Glutamatergic neuron (in vitro differentiated cells): ENCODE data around the gene LCP2. TPM values are rescaled to one million over a fixed set of nuclear protein-coding genes. Genes with fewer than 3 reads are reported as not detected.

Experiments
- DNase-seq: peaks from one replicate; pipeline ENCODE4 v3.0.0; 2022
- H3K27ac Mint-ChIP-seq: one replicate; pipeline ENCODE4 v1.8.0; 2020; ENCODE audit warnings: mild to moderate bottlenecking, mixed read lengths, inconsistent platforms; ENCODE audit not compliant: unreplicated experiment
- H3K27me3 Mint-ChIP-seq: one replicate; pipeline ENCODE4 v1.8.0; 2020; ENCODE audit warnings: mild to moderate bottlenecking, moderate library complexity, mixed read lengths, inconsistent platforms; ENCODE audit not compliant: unreplicated experiment
- H3K36me3 Mint-ChIP-seq: one replicate; pipeline ENCODE4 v1.8.0; 2020; ENCODE audit warnings: mild to moderate bottlenecking, mixed read lengths, inconsistent platforms; ENCODE audit not compliant: unreplicated experiment
- H3K4me1 Mint-ChIP-seq: one replicate; pipeline ENCODE4 v1.8.0; 2020; ENCODE audit warnings: mild to moderate bottlenecking, low read depth, mixed read lengths, inconsistent platforms; ENCODE audit not compliant: unreplicated experiment
- H3K4me3 Mint-ChIP-seq: one replicate; pipeline ENCODE4 v1.8.0; 2020; ENCODE audit warnings: mild to moderate bottlenecking, mixed read lengths, inconsistent platforms; ENCODE audit not compliant: unreplicated experiment
- H3K9me3 Mint-ChIP-seq: one replicate; pipeline ENCODE4 v1.8.0; 2020; ENCODE audit warnings: mild to moderate bottlenecking, moderate library complexity, mixed read lengths, inconsistent platforms; ENCODE audit not compliant: unreplicated experiment
- CTCF ChIP-seq: fragments of 200-600 bp; sonication (generic); IDR thresholded peaks from one replicate; pipeline ENCODE4 v1.5.0; 2021; ENCODE audit not compliant: partially characterized antibody, unreplicated experiment
- total RNA-seq: library from RNA; stranded (reverse); fragmentation: NEBNext Ultra II Directional; extraction: Animal tissue kit (Norgen Biotek cat#: 25700); gene quantifications from one replicate; pipeline ENCODE4 v1.2.1, GENCODE V29; 2021; ENCODE audit not compliant: unreplicated experiment

The LCP2 gene
- total RNA-seq, 1 donor from 2014 or later, result not detected

GRCh38 chr5:170204202-170204601 is 93.4 kb downstream of the LCP2 start:
- DNase-seq, result no peak
- Mint-ChIP-seq H3K9me3 (no peaks in the 10 kb centered on the region), H3K4me1 (no peaks in the 10 kb centered on the region), H3K36me3 (no peaks in the 10 kb centered on the region), H3K27me3 (peaks cover 2% of the 10 kb centered on the region), H3K27ac (no peak overlapping the region), H3K4me3 (no peak overlapping the region)
- no peak for TF ChIP-seq CTCF

- no peak for DNase-seq
- H3K27ac Mint-ChIP-seq, result no peak overlapping the region
- no peaks in the 10 kb centered on the region for H3K4me1 Mint-ChIP-seq
- no peaks in the 10 kb centered on the region for H3K9me3 Mint-ChIP-seq
- no peak for TF ChIP-seq CTCF
- no peaks in the 10 kb centered on the region for H3K36me3 Mint-ChIP-seq
- no peak overlapping the region for H3K4me3 Mint-ChIP-seq
- H3K27me3 Mint-ChIP-seq, result peaks cover 2% of the 10 kb centered on the region
Measured at GRCh38 chr5:170202117-170202516, 95.5 kb downstream of the LCP2 start.

- TF ChIP-seq CTCF, result no peak
- peaks cover 1% of the 10 kb centered on the region for H3K9me3 Mint-ChIP-seq
- peaks cover 2% of the 10 kb centered on the region for H3K27me3 Mint-ChIP-seq
- H3K36me3 Mint-ChIP-seq, result no peaks in the 10 kb centered on the region
- H3K4me1 Mint-ChIP-seq, result peaks cover 2% of the 10 kb centered on the region
- H3K27ac Mint-ChIP-seq, result no peak overlapping the region
- no peak overlapping the region for H3K4me3 Mint-ChIP-seq
- no peak for DNase-seq
Measured at GRCh38 chr5:170201311-170201710, 96.3 kb downstream of the LCP2 start.

- H3K27ac Mint-ChIP-seq, result no peak overlapping the region
- peaks cover 7% of the 10 kb centered on the region for H3K4me1 Mint-ChIP-seq
- H3K27me3 Mint-ChIP-seq, result peaks cover 4% of the 10 kb centered on the region
- H3K36me3 Mint-ChIP-seq, result no peaks in the 10 kb centered on the region
- H3K9me3 Mint-ChIP-seq, result peaks cover 3% of the 10 kb centered on the region
- no peak overlapping the region for H3K4me3 Mint-ChIP-seq
- no peak for DNase-seq
- no peak for TF ChIP-seq CTCF
Measured at GRCh38 chr5:170200876-170201275, 96.7 kb downstream of the LCP2 start.

Other genes with a start within 250 kb of the LCP2 start
- gene FOXI1, start 191.9 kb downstream of the LCP2 start, total RNA-seq, result not detected
- not detected for gene C5orf58, start 64.8 kb downstream of the LCP2 start, total RNA-seq
- gene KCNMB1, start 91.6 kb upstream of the LCP2 start, total RNA-seq, result 0.29 TPM
- 0.47 TPM for gene KCNIP1, start 206.2 kb upstream of the LCP2 start, total RNA-seq